DMS53 treated with DMSO at 0.1 percent for 48 hours (cell line): ENCODE measurements around the gene INTS13.
"Not testable (repeated sequence)": the region's sequence is repeated elsewhere in the genome, so short reads cannot be mapped to it uniquely, and the experiment has no call there.

Source experiments
- DNase-seq: peaks from one replicate; lab custom pipeline; 2025; ENCODE audit not compliant: unreplicated experiment; lab: John Stamatoyannopoulos, UW

INTS13 gene, protein sequence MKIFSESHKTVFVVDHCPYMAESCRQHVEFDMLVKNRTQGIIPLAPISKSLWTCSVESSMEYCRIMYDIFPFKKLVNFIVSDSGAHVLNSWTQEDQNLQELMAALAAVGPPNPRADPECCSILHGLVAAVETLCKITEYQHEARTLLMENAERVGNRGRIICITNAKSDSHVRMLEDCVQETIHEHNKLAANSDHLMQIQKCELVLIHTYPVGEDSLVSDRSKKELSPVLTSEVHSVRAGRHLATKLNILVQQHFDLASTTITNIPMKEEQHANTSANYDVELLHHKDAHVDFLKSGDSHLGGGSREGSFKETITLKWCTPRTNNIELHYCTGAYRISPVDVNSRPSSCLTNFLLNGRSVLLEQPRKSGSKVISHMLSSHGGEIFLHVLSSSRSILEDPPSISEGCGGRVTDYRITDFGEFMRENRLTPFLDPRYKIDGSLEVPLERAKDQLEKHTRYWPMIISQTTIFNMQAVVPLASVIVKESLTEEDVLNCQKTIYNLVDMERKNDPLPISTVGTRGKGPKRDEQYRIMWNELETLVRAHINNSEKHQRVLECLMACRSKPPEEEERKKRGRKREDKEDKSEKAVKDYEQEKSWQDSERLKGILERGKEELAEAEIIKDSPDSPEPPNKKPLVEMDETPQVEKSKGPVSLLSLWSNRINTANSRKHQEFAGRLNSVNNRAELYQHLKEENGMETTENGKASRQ

DNA sequence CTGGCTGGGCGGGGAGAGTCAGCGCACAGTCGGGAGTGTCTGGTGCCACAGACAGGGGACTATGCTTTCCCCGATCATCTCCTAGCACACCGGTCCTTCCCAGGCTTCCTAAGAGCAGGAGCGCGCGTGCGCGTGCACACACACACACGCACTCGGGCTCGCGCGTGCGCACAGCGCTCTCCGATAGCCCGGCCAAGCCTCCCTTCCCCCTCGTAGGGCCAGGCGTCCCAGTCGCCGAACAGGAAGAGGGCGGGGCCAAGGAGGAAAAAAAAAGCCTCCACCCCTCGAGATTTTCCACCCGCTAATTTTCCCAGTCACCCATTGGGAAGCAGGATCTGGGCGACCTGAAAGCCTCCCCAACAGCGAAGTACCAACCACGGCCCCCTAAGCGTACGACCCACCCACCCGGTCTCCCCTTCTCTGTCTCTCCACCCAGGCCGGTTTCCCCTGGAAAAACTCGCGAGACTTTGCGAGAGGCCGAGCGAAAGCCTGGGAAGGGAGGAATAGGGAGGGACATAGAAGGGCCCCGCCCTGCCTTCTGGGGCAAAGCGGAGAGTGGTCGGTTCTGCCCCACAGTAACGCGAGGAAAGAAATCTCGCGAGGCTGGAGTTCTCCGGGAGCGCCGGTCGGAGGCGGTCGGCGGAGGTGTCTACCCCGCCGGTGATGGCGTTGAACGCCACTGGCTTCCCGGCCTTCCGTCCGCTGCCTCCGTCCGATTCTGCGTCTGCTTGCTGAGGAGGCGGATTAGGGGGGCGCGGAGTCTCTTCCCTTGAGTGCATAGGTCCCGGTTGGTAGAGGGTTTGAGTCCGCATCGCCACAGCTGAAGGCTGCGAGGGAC lies at the start of gene INTS13, which contains the start of gene FGFR1OP2:
TSS of gene INTS13 (minus strand) at position 119 of the 838 bp plus-strand sequence. CDS start 1,178 bp downstream, outside the sequence.
TSS of gene FGFR1OP2 (plus strand) at position 608 of the 838 bp plus-strand sequence. CDS start 15,689 bp downstream, outside the sequence.
- DNase-seq: peak; percentile 100

DNA sequence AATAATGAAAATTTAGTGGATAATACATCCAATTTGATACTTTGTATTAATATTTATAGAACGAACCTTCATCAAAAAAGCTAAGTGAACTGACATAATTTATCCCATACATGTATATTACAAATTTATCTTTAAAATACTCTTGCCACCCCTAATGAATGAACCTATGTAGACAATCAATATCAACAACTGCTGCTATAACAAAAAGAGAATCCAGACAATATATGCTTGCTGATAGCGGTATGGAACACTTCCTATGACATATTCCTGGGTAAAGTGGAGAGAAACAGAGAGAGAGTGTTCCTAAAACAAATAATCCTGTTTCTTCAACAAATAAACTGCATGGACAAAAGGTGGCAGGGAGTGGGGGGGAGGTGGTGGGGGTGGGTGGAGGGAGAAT lies 45.1 kb upstream of the INTS13 start:
- DNase-seq: no peak

DNA sequence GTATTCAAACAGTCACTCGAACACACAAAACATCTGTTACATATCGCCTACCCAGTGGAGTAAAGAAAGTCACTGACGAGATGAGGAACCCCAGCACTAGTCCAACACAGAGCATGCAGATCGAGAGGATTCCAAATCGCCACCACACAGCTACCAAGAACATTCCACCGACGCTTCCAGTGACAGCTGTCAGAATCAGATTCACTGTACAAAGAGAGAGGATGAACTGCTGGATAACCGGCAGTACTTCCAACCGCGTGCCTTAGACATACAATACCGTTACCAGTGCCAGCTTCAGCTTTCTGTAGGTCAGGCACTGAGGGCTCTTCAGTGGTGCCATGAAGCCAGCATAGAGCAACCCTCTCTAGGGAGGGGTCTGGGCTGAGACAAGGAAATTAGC lies 42.0 kb upstream of the INTS13 start:
- no peak for DNase-seq

DNA sequence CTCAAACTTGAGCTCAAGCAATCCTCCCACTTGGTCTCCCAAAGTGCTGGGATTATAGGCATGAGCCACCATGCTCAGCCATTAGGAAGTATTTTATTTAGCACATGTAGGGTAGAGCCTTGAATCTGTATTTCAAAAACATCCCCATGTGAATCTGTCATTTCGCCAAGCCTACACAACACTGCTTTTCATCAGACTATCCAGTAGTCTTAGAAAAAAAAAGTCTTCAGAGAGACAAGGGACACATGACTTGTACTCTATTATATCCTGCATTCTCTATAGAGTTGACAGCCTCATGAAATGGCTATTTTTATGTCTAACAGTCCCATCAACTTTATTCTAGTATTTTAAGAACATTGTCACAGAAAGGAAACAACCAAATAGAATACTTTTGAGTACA lies 41.0 kb upstream of the INTS13 start:
- no peak for DNase-seq

DNA sequence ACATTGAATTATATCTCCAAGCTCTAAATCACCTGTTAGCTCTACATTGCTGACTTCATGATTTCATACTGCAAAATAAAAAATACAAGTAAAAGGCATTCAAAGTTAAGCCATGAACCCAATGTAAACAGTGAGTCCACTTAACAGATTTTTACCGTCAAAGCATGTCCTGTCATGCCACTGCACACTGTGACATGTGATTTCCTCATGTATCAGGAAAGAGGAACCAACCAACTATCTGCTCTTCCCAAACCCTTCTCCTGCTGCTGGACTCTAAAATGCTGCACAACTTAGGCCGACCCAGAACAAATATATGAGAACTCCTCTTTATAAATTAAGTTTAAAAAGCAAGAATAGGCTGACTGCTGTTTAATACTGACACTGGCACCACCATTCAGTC lies 38.9 kb upstream of the INTS13 start:
- no peak for DNase-seq

DNA sequence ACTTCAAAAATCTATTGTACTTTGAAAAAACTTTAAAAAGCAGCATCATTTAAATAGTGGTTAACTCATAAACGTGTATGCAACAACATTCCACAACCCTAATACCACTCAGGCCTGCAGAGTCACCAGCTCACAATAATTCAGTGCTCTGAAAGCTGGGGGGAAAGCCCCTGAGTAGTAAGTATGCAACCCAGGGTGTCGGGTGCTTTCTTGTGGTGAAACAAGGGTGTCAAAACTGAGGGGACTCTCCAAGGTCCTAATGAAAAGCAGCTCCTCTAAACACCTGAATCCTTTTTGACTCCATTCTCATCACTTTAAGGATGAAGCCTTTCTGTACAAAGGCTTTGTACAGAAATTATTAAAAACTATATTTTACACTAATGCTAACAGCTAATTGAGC lies 34.2 kb upstream of the INTS13 start:
- DNase-seq: no peak

DNA sequence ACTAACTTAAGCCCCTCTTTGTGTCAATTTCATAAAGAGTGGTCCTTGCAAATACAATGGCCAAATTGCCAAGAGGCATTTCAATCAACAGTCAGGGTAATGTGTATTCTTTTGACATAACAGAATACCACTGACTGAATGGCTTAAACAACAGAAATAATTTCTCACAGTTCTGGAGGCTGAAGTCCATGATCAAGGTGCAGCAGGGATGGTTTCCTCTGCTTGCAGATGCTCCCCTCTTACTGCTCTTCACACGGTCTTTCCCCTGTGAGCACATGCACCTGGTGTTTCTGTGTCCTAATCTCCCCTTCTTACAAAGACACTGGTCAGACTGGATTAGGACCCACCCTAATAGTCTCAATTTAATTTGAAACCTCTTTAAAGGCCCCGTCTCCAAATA lies 32.4 kb upstream of the INTS13 start:
- DNase-seq: no peak

DNA sequence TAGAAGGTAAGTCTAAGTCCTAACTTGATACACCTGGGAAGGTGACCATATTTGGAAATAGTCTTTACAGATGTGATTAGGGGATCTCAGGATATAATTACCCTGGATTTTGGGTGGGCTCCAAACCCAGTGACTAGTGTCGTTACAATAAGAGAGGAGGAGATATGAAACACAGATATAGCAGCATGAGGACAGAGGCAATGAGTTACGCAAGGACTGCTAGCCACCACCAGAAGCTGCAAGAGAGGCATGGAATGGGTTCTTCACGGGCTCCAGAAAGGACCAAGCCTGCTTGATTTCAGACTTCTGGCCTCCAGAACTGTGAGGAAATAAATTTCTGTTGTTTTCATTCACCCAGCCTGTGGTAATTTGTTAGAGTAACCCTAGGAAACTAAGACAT lies 29.1 kb upstream of the INTS13 start:
- DNase-seq: no peak

DNA sequence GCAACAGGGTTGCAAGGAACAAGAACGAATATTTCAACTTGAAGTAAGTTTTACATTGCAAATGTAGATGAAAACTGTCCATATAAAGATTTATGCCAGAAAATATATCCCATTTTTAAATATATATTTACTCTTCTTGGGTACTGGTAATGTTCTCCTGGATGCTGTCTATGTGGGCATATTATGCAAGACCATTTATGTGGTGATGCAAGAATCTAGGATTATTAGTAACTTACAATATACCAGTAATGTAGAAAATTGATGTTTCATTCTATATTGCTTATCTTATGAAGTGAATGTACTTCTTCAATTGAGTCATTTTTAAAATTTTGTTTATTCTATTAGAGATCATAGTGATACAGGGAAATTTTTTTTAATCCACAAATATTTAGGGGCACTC lies 25.6 kb upstream of the INTS13 start:
- no peak for DNase-seq

DNA sequence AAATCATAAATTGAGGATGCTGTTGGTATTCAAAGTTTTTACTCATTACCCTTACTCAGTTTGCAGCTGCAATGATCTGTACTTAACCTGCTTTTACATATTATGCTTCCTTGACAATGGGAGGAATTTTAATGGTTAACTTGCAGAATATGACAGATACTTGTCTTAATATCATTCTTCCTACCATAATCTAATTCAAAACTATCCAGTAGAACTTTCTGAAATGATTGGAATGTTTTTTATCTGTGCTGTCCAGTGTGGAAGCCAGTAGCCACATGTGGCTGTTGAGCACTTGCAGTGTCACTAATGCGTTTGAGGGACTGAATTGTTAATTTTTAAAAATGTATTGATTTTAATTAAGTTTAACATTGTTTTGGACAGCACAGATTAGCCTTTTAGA lies 24.0 kb upstream of the INTS13 start:
- DNase-seq: no peak

DNA sequence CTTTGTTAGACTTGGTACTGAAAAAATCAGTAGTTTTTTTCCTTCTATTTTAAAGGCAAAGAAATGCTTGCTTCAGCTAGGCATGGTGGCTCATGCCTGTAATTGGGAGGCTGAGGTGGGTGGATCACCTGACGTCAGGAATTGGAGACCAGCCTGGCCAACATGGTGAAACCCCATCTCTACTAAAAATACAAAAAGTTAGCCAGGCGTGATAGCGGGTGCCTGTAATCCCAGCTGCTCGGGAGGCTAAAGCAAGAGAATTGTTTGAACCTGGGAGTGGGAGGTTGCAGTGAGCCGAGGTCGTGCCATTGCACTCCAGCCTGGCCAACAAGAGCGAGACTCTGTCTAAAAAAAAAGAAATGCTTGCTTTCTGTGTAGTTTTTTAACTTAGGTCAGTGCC lies 23.6 kb upstream of the INTS13 start:
- not testable (repeated sequence) for DNase-seq

DNA sequence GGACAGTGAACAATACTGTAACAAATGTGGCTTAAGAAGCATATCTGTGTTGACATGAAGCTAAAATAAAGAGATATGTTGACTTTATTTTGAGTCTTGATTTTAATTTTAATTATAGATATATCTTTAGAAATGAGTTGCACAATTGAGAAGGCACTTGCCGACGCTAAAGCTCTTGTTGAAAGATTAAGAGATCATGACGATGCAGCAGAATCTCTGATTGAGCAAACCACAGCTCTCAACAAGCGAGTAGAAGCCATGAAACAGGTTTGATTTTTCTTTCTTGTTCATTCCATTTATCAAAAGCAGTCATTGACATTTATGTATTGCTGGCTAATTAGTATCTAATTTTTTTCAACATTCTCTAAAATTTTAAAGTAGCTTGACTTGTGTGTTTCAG lies 16.2 kb upstream of the INTS13 start:
- DNase-seq: no peak

DNA sequence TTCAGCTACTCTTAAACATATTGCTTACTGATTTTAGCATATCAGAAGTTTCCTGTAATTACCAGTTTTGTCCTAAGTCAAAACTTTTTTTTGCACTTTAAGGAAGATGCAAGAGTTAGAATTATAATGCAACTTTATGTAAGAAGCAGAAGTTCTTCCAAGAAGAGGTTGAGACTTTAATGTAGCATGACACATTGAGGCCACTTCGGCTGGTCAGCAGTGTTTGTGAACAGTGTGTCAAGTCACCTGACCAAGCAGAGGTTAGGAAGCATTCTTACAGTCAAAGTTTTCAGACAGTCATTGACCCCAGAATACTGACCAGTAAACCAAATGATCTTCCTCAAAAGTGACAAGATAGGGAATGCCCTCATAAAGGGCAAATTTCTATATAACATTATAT lies 15.7 kb upstream of the INTS13 start:
- DNase-seq: no peak

DNA sequence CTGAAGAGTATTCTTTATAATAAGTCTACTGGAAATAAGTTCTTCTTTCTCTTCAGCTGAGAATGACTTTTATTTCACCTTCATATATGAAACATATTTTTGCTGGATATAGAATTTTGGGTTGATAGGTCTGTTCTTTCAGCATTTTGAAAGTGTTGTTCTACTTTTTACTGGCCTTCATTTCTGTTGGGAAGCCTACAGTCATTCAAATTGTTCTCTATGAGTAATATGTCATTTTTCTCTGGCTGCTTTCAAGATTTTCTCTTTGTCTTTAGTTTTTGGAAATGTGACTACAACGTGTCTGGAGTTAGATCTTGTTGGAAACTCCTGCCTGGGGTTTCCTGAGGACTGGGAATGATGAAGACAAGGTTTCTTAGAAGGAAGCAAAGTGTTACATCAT lies 10.5 kb upstream of the INTS13 start:
- no peak for DNase-seq

DNA sequence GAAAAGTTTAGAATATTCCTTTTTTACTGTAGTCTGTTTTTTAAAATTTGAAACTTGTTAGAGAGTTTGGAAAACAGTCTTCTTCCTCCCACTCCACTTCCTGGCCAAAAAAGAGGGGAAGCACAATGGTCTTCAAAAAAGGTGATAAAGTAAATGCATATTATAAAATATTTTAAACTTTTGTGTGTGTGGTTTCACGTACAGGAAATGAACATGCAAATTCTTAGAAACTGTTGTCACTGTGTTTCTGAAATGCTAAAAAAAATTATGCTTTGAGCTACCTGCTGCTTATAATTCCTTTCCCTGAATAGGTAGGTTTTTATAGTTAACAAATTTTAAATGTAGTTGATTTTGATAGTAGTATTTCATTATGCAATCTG lies 3.4 kb upstream of the INTS13 start:
- no peak for DNase-seq

DNA sequence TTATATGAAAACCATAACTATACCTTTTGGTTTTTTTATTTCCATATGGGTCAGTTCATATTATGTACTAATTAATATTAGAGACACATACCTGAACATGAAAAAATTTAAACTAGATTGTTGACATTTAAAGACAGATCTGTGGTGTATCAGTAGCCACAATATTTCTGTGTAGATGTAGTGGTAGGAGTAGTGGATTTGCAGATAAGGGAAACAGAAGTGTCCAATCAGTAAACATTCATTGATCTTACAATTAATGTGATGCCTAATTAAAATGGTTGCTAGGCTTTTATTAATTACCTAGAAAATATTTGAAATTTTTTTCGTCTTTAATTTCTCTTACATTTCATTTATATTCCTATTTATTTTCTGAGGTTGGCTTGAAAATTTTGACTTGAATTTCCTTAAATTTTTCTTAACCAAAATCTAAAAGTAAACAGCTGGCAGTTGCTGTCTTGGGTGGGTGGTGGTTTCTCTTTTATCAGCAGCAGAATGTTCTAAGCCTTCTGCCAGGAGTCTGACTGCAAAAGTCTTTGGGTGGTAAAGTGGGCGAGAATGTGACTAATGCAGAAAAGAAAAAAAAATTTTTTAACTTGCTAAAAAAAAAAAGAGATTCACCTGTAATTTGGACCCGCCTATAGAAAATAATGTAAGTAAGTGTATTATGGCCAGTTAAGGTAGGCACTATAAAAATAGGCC lies 2.9 kb upstream of the INTS13 start:
- DNase-seq: no peak

DNA sequence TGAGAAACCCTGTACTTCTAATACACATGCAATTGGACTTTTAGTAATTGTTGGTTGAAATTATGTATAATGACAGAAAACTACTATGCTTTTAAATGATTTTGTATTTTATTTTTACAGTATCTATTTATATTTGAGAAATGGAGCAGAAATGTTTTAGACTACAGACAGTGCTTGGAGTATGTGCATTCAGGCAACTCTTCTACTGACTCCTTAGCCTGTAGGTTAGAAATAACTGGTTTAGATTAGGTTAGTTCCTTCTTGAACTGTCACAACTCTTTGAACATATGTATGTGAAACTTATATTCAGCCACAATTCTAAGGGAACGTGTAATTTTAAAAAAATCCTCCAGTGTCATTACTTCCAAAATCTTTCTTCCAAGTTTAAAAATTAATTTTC lies 2.2 kb upstream of the INTS13 start:
- DNase-seq: no peak

DNA sequence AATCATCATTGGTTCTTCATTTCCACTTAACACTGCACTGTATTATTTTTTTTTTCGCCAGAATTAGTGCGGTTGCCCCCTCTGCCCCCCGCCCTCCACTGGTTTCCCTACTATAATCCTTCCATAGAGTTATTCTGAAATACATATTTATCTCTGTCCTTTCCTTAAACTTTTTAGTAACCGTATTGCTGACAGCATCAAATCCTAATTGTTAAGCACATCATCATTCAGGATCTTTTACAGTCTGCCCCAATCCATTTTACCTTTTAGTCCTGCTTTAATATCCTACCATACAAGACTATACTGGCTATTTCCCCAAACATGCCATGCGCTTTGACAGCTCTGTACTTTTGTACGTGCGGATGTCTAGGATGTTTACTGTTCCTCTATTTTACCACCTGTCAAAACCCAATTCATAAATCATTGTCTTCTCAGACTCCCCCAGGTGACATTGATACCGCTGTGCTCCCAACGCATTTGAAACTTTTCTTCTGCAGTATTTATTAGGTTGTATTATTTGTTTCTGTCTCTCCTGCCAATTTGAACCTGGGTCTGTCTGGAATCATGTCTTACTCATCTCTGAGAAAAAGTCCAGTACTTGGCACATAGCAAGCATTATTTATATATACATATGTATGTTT lies 1.5 kb upstream of the INTS13 start:
- no peak for DNase-seq

DNA sequence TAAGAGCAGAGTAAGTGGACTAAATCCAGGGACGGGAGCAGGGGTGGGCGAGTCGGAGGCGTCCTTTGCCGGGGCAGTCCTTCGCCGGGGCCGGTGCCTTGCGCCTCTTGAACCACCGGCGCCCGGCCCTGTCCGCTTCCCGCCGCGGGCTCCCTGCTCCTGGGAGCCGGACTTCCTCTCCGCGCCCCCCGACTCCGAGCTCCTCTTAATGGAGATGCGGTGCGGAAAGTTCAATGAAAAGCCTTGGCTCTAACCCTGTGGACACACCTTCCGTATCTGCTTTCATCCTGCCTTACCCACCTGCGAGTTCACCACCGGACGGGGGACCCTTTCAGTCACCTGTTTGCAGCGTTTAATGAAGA lies 901 bp upstream of the INTS13 start:
- DNase-seq: peak; percentile 82

DNA sequence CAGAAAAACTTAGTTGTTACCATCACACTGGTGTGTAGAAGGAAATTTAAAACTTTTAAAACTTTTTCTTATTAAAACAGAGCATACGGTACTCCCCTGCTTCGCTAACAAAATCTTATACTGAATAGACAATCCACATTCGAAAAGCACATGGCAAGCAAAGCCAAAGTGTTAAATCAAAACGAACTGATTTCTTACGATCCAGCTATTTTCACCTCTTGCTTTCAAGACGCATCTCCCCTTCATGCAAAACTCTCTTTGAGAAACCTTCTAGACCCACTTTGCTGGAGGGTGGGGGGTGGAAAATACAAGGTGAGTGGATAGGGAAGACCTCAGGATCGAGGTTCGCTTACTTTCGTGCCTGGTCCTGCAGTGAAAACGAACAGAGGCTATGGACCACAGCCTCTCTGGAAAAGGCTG lies 328 bp downstream of the INTS13 start:
- no peak for DNase-seq
